HS-27A (cell line): ENCODE data around the gene SLC15A1.
A peak's percentile ranks its signal among the peaks of the same experiment; 100 is the strongest.
"Not testable (repeated sequence)": the region's sequence is repeated elsewhere in the genome, so short reads cannot be mapped to it uniquely, and the experiment has no call there.

Experiments
- DNase-seq: peaks from one replicate; pipeline ENCODE4 v3.0.0-alpha.2; 2012; ENCODE audit warnings: low read depth, missing footprints

The SLC15A1 gene

GRCh38 chr13:98781045-98781444 is 28.6 kb upstream of the SLC15A1 start:
- DNase-seq: no peak

DNA sequence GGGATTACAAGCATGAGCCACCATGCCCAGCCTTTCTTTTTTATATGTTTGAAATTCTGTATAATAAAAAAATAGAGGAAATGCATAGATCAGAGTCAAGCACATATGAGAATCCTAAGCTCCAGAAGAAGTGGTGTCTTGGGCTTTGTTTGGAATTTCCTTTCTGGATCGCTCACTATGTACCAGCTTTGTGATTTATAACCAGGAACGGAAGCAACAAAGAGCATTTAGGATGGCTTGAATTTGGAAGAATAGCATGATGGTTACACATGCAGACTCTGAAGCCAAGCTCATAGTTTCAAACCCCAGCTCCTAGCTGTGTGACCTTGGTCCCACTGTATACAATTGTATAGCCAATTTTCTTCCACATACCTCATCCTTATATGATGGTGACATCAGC is 28.0 kb upstream of the SLC15A1 start:
- no peak for DNase-seq

- DNase-seq: no peak
Measured at GRCh38 chr13:98779695-98780094, 27.2 kb upstream of the SLC15A1 start.

DNA sequence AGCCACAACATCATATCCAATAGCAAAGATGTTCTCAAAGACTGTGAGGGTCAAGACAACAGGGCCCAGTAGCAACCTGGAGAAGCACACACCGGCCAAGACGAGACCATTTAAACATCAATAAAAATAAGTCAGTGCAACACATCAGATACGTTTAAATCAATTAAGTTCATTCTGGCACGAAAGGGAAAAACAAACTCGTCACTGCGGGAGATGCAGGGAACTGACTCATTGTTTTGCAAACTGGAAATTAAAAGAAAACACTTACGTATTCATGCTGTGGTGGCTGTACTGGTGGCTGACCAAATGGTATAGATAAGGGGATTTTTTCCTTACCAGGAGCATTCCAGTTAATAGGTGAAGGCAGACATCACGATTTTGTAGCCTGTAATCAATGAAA is 26.3 kb upstream of the SLC15A1 start:
- DNase-seq: no peak

GRCh38 chr13:98776644-98777043 is 24.2 kb upstream of the SLC15A1 start:
- no peak for DNase-seq

GRCh38 chr13:98775844-98776598 is 23.5 kb upstream of the SLC15A1 start:
- peak; percentile 27 for DNase-seq

GRCh38 chr13:98775386-98775785 is 22.9 kb upstream of the SLC15A1 start:
- no peak for DNase-seq

- no peak for DNase-seq
Measured at GRCh38 chr13:98774776-98775175, 22.3 kb upstream of the SLC15A1 start.

GRCh38 chr13:98773921-98774320 is 21.4 kb upstream of the SLC15A1 start:
- DNase-seq: no peak

- DNase-seq: no peak
Measured at GRCh38 chr13:98772794-98773452, 20.5 kb upstream of the SLC15A1 start.

DNA sequence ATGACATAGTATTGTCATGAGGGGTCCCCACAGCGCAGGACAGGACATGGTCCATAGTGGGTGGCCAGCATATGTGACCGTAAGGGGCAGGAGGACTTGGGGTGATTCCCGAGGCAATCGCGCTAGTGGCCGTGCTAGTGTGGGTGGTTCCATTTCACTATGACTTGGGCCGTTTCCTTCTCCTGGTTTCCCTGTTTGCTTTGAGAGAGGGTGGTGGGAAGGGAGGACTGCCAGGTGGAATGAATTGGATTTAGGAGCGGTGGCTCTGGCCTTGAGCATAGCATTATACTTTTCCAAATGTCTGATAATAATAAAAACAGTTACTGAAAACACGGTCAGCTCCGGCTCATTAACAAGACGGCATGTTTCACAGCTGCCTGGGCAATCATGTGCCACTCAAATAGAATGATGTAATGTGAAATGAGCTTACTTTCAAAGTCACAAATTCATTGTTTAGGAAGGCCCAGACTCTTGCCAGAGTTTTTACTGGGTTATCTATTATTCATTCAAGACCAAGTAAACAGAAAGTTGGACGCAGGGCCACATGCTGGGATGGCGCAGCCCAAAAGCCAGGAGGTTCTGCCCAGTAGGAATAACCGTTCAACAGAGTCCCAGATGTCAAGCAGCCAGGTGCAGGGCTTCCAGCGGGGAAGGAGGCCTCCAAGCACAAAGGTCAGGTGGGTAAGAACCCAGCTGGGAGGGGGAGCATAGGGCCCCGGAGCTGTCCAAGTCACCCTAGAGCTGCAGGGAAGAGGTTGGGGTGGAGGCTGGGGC is 19.6 kb upstream of the SLC15A1 start:
- no peak for DNase-seq

DNA sequence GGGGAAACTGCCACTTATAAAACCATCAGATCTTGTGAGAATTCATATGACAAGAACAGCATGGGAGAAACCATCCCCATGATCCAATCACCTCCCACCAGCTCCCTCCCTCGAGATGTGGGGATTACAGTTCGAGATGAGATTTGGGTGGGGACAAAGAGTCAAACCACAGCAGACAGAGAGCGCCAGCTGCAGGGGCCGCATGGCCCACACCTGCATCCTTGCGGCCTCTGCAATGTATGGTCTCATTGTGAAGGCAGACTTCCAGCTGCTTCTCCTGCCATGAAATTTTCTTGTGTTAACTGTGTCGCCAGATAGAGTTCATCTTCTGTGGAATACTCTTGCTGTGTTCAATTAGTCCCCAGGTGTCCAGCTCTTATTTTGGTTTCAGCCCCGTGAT is 17.3 kb upstream of the SLC15A1 start:
- no peak for DNase-seq

GRCh38 chr13:98768522-98768921 is 16.1 kb upstream of the SLC15A1 start:
- DNase-seq: no peak

GRCh38 chr13:98766697-98767096 is 14.2 kb upstream of the SLC15A1 start:
- no peak for DNase-seq

GRCh38 chr13:98765996-98766519 is 13.6 kb upstream of the SLC15A1 start:
- DNase-seq: no peak

GRCh38 chr13:98761986-98762616 is 9.6 kb upstream of the SLC15A1 start:
- DNase-seq: no peak

DNA sequence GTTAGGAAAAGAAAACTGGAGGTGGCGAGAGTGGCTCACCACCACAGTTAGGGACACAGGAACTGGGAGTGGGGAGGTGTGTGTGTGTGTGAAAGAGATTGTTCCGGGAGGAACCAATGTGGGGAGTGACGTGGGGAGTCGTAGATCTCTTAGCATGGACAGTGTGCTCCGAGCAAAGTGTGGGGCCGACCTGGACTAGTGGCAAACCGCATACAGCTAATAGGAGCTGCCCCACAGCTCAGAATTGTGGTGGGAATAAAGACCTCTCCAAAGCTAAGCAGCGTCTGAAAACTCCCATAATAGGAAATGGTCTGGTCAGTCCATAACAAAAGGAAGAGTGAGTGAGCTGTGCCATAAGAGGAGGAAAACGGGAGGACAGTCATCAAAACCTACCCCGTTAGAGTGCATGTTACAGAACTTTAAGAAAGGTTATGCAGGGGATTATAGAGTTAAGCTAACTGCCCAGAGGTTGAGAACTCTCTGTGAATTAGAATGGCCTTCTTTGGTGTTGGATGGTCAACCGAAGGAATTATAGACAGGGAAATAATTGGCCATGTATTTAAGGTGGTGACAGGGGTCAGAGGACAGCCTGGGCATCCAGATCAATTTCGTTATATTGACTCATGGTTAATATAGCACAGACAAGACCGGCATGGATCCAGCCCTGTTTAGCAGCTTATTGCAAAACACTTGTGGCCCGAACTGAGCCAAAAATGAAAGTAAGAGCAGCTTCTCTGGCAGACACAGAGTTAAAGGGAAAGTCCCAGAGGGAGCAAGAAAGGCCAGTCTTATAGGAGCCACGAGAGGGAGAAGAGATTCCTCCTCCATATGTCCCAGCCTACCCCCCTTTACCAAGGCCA is 8.9 kb upstream of the SLC15A1 start:
- no peak for DNase-seq

DNA sequence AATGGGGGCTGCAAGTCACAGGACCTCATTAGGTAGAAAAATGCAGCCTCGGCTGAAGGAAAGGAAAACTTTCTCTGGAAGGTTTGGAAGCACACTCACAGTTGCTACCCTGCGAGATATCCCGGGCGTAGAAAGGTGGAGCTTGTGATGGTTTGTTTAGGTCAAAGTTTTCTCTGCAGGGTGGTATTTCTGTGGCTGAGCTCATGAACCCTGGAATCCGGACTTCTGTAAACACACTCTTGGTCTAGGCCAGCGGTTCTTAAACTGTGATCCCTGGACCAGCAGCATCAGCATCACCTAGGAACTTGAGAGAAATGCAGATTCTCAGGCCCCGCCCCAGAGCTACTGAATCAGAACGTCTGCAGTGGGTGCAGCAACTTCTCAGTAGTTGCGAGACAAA is 3.3 kb upstream of the SLC15A1 start:
- DNase-seq: no peak

DNA sequence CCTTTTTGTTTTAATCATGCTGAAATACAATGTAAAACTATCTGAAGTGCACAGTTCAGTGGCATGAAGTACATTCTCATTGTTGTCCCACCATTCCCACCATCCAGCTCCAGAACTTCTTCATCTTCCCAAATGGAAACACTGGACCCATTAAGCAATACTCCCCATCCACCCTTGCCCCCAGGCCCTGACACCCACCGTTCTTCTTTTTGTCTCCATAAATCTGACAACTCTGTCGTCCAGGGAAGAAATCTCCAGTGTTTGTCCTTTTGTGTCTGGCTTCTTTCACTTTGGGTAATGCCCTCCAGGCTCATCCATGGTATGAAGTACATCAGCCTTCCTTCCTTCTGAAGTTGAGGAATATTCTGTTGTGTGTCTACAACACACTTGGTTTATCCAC is 2.6 kb upstream of the SLC15A1 start:
- DNase-seq: no peak

DNA sequence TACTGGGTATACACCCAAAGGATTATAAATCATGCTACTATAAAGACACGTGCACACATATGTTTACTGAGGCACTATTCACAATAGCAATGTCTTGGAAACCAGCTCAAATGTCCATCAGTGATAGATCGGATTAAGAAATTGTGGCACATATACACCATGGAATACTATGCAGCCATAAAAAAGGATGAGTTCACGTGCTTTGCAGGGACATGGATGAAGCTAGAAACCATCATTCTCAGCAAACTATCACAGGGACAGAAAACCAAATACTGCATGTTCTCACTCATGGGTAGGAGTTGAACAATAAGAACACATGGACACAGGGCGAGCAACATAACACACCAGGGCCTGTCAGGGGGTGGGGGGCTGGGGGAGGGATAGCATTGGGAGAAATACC is 2.0 kb upstream of the SLC15A1 start:
- not testable (repeated sequence) for DNase-seq

DNA sequence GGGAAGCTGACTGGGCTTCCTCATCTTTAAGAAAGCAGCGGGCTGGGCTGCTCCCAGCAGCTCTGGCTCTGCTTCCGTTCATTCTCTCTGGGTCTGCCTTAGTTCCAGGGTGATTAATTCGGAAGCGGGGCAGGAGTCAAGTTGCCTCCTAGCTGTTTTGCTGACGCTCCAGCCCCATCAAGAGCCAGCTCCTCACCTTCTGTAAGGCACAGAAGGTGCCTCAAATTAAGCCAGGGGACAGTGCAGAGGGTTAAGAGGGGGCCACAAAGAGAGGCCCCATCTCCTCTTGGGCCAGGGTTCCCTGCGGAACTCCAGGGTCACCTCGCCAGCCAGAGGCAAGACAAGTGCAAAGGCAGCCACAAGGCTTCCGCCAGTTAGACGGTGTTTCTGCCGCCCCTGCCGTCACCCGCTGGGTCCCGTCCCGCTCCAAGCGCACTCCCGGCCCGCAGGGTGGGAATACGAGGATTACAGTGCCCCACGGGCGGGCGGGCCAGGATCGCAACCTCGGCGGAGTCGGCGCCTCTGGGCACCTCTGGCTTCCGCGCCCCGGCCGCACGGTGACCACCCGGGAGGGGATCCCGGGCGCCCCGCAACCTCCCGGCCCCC is 508 bp downstream of the SLC15A1 start:
- DNase-seq: no peak
